HG02588 (cell line): ENCODE results near the gene FOXA2.

Experiments
- ATAC-seq: cut with Tn5 transposase; IDR thresholded peaks from one replicate; pipeline ENCODE4 v1.9.1; 2021; ENCODE audit warnings: mild to moderate bottlenecking, moderate library complexity; ENCODE audit not compliant: unreplicated experiment

The FOXA2 gene

GRCh38 chr20:22542427-22542826, 41.9 kb downstream of the FOXA2 start:
- no peak for ATAC-seq

- ATAC-seq: no peak
Observed at GRCh38 chr20:22540832-22541231, 43.5 kb downstream of the FOXA2 start.

GRCh38 chr20:22536956-22537756, 47.2 kb downstream of the FOXA2 start:
- no peak for ATAC-seq

GRCh38 chr20:22536141-22536828, 48.1 kb downstream of the FOXA2 start:
- ATAC-seq: no peak

- no peak for ATAC-seq
Observed at GRCh38 chr20:22535483-22535882, 48.9 kb downstream of the FOXA2 start.

GRCh38 chr20:22533823-22534751, 50.3 kb downstream of the FOXA2 start:
- ATAC-seq: no peak

GRCh38 chr20:22532598-22532997, 51.8 kb downstream of the FOXA2 start:
- no peak for ATAC-seq

GRCh38 chr20:22531756-22532155, 52.6 kb downstream of the FOXA2 start:
- no peak for ATAC-seq

GRCh38 chr20:22531056-22531615, 53.2 kb downstream of the FOXA2 start:
- ATAC-seq: no peak
